ENCODE results near the gene RIPK4.

- TF ChIP-seq CTCF (IDR thresholded peaks at IDR 0.05) (no peak), POLR2A (IDR thresholded peaks at IDR 0.05) (no peak), EP300 (IDR thresholded peaks at IDR 0.05) (no peak)
Observed at GRCh38 chr21:41715649-41716281, 51.1 kb downstream of the RIPK4 start.

Data from ovary (tissue), 3 donors.